GM23248 (cell line): ENCODE data around the gene VEGFB. TPM values are rescaled to one million over a fixed set of nuclear protein-coding genes. Genes with fewer than 3 reads are reported as not detected.

Experiments used
- DNase-seq: peaks from one replicate; pipeline ENCODE4 v3.0.0-alpha.2; 2015
- H2AFZ ChIP-seq: fragments of 200-600 bp; sonication (generic); 2 replicates; pipeline ENCODE4 v1.6.1; 2016; ENCODE audit warnings: antibody characterized with exemption
- H3F3A ChIP-seq: fragments of 200-600 bp; sonication (generic); 2 replicates; pipeline ENCODE4 v1.6.1; 2016; ENCODE audit warnings: mild to moderate bottlenecking, antibody characterized with exemption, mixed run types; ENCODE audit not compliant: insufficient read depth
- H3K27ac ChIP-seq: fragments of 200-600 bp; sonication (generic); 2 replicates; pipeline ENCODE4 v1.5.1; 2016; ENCODE audit warnings: mild to moderate bottlenecking
- H3K27me3 ChIP-seq: fragments of 200-600 bp; sonication (generic); replicated peaks from 2 replicates; pipeline ENCODE4 v1.6.1; 2016; ENCODE audit warnings: mild to moderate bottlenecking; ENCODE audit not compliant: insufficient read depth
- H3K36me3 ChIP-seq: fragments of 200-600 bp; sonication (generic); 2 replicates; pipeline ENCODE4 v1.6.1; 2016; ENCODE audit warnings: low read depth, mild to moderate bottlenecking
- H3K4me1 ChIP-seq: fragments of 200-600 bp; sonication (generic); 2 replicates; pipeline ENCODE4 v1.6.1; 2016; ENCODE audit warnings: mild to moderate bottlenecking; ENCODE audit not compliant: insufficient read depth
- H3K4me2 ChIP-seq: fragments of 200-600 bp; sonication (generic); one replicate; pipeline ENCODE4 v1.6.1; 2016; ENCODE audit warnings: mild to moderate bottlenecking; ENCODE audit not compliant: unreplicated experiment
- H3K4me3 ChIP-seq: fragments of 200-600 bp; sonication (generic); 2 replicates; pipeline ENCODE4 v1.5.1; 2016; ENCODE audit warnings: mild to moderate bottlenecking
- H3K79me2 ChIP-seq: fragments of 200-600 bp; sonication (generic); 2 replicates; pipeline ENCODE4 v1.6.1; 2016; ENCODE audit warnings: mild to moderate bottlenecking; ENCODE audit not compliant: insufficient read depth
- H3K9ac ChIP-seq: fragments of 200-600 bp; sonication (generic); 2 replicates; pipeline ENCODE4 v1.6.1; 2016; ENCODE audit warnings: mild to moderate bottlenecking
- H3K9me2 ChIP-seq: fragments of 200-600 bp; sonication (generic); 2 replicates; pipeline ENCODE4 v1.6.1; 2016; ENCODE audit warnings: mixed run types, mild to moderate bottlenecking, moderate library complexity; ENCODE audit not compliant: insufficient read depth
- H3K9me3 ChIP-seq: fragments of 200-600 bp; sonication (generic); one replicate; pipeline ENCODE4 v1.6.1; 2017; ENCODE audit warnings: low read depth
- H4K20me1 ChIP-seq: fragments of 200-600 bp; sonication (generic); 2 replicates; pipeline ENCODE4 v1.6.0; 2016; ENCODE audit not compliant: insufficient read depth
- EZH2 ChIP-seq: fragments of 200-600 bp; sonication (generic); IDR thresholded peaks from 2 replicates; pipeline ENCODE4 v1.6.1; 2018; ENCODE audit warnings: antibody characterized with exemption, mild to moderate bottlenecking; ENCODE audit not compliant: insufficient read depth, poor library complexity, severe bottlenecking
- EZH2phosphoT487 ChIP-seq: fragments of 200-600 bp; sonication (generic); IDR thresholded peaks from 2 replicates; pipeline ENCODE4 v1.6.1; 2018; ENCODE audit warnings: antibody characterized with exemption, moderate library complexity, mild to moderate bottlenecking, low read depth; ENCODE audit not compliant: insufficient read depth
- WGBS, 2 experiments: methylation state at CpG; one replicate each; pipeline ENCODE4 v1.1.6; 2015 to 2017; ENCODE audit warnings: low lambda C conversion rate in 2 of 2, low coverage in 1 of 2; ENCODE audit errors: missing lambda C conversion rate in 2 of 2; 5-methylcytosine and 5-hydroxymethylcytosine counted together
- in situ Hi-C: fragments of 300-500 bp; cut with MboI; formaldehyde crosslinking; loops from 2 replicates; pipeline ENCODE4 v1.15.0; 2020
- polyA plus RNA-seq: library from polyadenylated mRNA; unstranded; fragments of >200 nt; fragmentation: Nextera tagmentation; extraction: Ambion mirVana; gene quantifications from 2 replicates; pipeline ENCODE4 v1.2.1, GENCODE V29; 2016
- total RNA-seq: library from RNA; depleted of rRNA; stranded (reverse); fragments of >200 nt; shearing (Covaris generic); gene quantifications from 2 replicates; pipeline ENCODE4 v1.2.3, GENCODE V29; 2014

Gene VEGFB
- total and polyA plus RNA-seq, 2 experiments from 2014 or later = 21.6 to 27.8 TPM

DNA sequence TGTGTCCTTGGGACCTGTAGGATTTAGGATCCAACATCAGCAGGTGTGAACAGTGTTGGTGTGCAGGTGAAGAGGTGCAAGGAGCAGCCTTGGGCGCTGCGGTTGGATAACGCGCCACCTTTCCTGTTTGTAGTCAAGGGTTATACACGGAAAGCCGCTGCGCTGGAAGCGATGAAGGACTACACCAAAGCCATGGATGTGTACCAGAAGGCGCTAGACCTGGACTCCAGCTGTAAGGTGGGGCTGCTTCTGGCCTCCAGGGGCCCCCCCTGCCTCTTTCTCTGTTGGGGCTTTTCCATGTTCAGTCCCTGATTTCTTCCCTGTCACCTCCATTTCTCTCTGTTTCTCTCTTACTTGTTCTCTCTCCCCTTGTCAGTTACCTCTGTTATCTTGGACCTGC lies 31.4 kb upstream of the VEGFB start:
- Histone ChIP-seq H2AFZ (no peak overlapping the region), H3K27me3 (no peaks in the 10 kb centered on the region), H3F3A (peaks cover 22% of the 10 kb centered on the region), H3K4me3 (no peak overlapping the region), H3K4me2 (no peak overlapping the region), H3K9me3 (no peaks in the 10 kb centered on the region), H3K27ac (no peak overlapping the region), H3K9me2 (no peaks in the 10 kb centered on the region), H4K20me1 (no peaks in the 10 kb centered on the region), H3K36me3 (peaks cover 33% of the 10 kb centered on the region), H3K9ac (no peak overlapping the region), H3K4me1 (peaks cover 8% of the 10 kb centered on the region), H3K79me2 (no peaks in the 10 kb centered on the region)
- DNase-seq = no peak
- TF ChIP-seq EZH2phosphoT487 (no peak), EZH2 (no peak)
- WGBS, 2 experiments = 95% methylated on average over 9 of the region's 9 CpGs
- in situ Hi-C loops = no loop called here

DNA sequence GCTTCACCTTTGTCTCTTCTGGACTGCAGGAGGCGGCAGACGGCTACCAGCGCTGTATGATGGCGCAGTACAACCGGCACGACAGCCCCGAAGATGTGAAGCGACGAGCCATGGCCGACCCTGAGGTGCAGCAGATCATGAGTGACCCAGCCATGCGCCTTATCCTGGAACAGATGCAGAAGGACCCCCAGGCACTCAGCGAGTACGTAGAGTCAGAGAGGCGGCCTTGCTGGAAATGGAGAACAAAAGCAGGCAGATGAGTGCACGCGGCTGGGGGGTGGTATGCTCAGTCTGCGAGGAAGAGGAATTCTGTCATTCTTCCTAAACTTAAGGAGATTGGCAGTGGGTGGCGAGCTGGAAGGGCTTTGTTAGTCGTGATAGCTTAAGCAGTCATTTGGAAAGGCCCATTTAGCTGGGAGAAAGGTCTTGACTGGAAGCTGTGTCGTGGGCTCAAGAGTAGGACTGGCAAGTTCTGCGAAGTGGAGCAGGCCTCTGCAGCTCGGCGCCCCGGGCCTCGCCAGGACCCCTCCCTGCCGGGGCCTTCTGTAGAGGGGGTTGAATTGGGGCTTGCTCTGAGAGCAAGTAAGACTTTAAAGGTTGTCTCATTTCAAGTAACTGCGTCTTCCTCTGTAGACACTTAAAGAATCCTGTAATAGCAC lies 30.8 kb upstream of the VEGFB start:
- Histone ChIP-seq H2AFZ (no peak overlapping the region), H3K9me3 (no peaks in the 10 kb centered on the region), H3K9me2 (no peaks in the 10 kb centered on the region), H3K27ac (no peak overlapping the region), H3K36me3 (peaks cover 29% of the 10 kb centered on the region), H3F3A (peaks cover 22% of the 10 kb centered on the region), H3K27me3 (no peaks in the 10 kb centered on the region), H3K79me2 (no peaks in the 10 kb centered on the region), H3K4me1 (peaks cover 13% of the 10 kb centered on the region), H3K9ac (no peak overlapping the region), H4K20me1 (no peaks in the 10 kb centered on the region), H3K4me3 (no peak overlapping the region), H3K4me2 (no peak overlapping the region)
- 90 to 92% methylated on average over 27 of the region's 27 CpGs for WGBS, 2 experiments
- DNase-seq = no peak
- TF ChIP-seq EZH2 (no peak), EZH2phosphoT487 (no peak)
- in situ Hi-C loops = no loop called here

DNA sequence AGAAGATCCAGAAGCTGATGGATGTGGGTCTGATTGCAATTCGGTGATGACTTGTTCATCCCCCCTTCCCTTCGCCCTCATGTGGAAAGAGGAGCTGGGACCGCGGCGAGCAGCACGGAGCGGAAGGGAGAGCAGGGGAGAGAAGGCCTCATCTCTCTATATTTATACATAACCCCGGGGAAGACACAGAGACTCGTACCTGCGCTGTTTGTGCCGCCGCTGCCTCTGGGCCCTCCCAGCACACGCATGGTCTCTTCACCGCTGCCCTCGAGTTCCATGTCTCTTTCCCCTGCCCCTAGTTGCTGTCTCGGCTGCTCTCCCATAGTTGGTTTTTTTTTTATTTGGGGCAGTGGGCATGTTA lies 30.3 kb upstream of the VEGFB start:
- Histone ChIP-seq H3K27ac (no peak overlapping the region), H3K9me3 (no peaks in the 10 kb centered on the region), H3K4me1 (peaks cover 13% of the 10 kb centered on the region), H3K27me3 (no peaks in the 10 kb centered on the region), H3K79me2 (no peaks in the 10 kb centered on the region), H3K4me3 (no peak overlapping the region), H4K20me1 (no peaks in the 10 kb centered on the region), H3K9ac (no peak overlapping the region), H3K36me3 (peaks cover 23% of the 10 kb centered on the region), H3K9me2 (no peaks in the 10 kb centered on the region), H3K4me2 (no peak overlapping the region), H2AFZ (no peak overlapping the region), H3F3A (peaks cover 22% of the 10 kb centered on the region)
- no peak for DNase-seq
- in situ Hi-C loops = no loop called here
- WGBS, 2 experiments = 84 to 86% methylated on average over 16 of the region's 16 CpGs
- TF ChIP-seq EZH2phosphoT487 (no peak), EZH2 (no peak)

DNA sequence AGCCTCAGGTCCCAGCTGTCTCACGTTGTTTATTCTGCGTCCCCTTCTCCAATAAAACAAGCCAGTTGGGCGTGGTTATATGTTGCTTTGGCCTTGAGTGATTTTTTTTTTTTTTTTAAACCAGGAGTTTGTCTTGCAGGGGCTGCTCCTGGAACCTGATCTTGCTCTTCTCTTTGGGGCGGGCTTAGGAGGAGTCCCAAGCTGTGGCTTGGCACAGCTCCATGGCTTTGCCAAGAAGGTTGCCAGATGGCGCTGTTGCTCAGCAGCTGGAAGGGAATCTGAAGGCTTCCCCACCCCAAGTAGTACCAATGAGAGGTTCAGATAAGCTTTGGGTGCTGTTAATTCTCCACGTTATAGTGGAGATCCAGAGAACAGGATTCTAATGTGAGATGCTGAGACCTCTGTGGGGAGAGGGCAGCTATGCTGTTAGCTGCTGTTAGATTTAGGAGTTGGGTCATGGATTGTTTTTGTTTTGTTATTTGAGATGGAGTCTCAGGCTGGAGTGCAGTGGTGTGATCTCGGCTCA lies 29.9 kb upstream of the VEGFB start:
- peak; percentile 98 for DNase-seq
- Histone ChIP-seq H3F3A (peaks cover 22% of the 10 kb centered on the region), H3K36me3 (peaks cover 21% of the 10 kb centered on the region), H3K27me3 (no peaks in the 10 kb centered on the region), H3K27ac (no peak overlapping the region), H3K9me2 (no peaks in the 10 kb centered on the region), H4K20me1 (no peaks in the 10 kb centered on the region), H3K9me3 (no peaks in the 10 kb centered on the region), H3K4me3 (no peak overlapping the region), H3K79me2 (no peaks in the 10 kb centered on the region), H2AFZ (no peak overlapping the region), H3K4me2 (no peak overlapping the region), H3K9ac (no peak overlapping the region), H3K4me1 (peaks cover 13% of the 10 kb centered on the region)
- WGBS, 2 experiments = 15 to 23% methylated on average over 6 to 7 of the region's 7 CpGs
- in situ Hi-C loops = no loop called here
- TF ChIP-seq EZH2 (no peak), EZH2phosphoT487 (no peak)
